ENCODE measurements around the gene RNF167. TPM values are rescaled to one million over a fixed set of nuclear protein-coding genes. Genes with fewer than 3 reads are reported as not detected.

The RNF167 gene
- total RNA-seq, 1 experiment from 2014 or later, result 87.6 TPM

- H3K4me3 ChIP-seq (ENCODE audit: insufficient read depth, low read depth, low read length), result peak within 1 kb of the TSS; percentile 87
- H3K27me3 ChIP-seq (ENCODE audit: control insufficient read depth, insufficient read depth, low read length), result peaks cover 4% of the 10 kb centered on the region; the same call in 1 of the 2 replicates
- peak; percentile 98 for DNase-seq
- peaks cover 4% of the 10 kb centered on the region for H3K36me3 ChIP-seq (replicated peaks; ENCODE audit: control insufficient read depth, insufficient read depth, low read length)
Observed at GRCh38 chr17:4967539-4968485, 27.7 kb downstream of the RNF167 start, which contains the start of gene SPAG7. Gene SPAG7 (minus strand): TSS chr17:4967817. CDS start chr17:4967804, 13 bp downstream.

GRCh38 chr17:4968486-4969046 is 28.5 kb downstream of the RNF167 start:
- peaks cover 4% of the 10 kb centered on the region for H3K36me3 ChIP-seq (replicated peaks; ENCODE audit: control insufficient read depth, insufficient read depth, low read length)
- peak; percentile 78 for DNase-seq
- peak overlapping the region; percentile 87 for H3K4me3 ChIP-seq (ENCODE audit: insufficient read depth, low read depth, low read length)
- peaks cover 10% of the 10 kb centered on the region; the same call in 1 of the 2 replicates for H3K27me3 ChIP-seq (ENCODE audit: control insufficient read depth, insufficient read depth, low read length)

GRCh38 chr17:4969047-4969550 is 29.0 kb downstream of the RNF167 start:
- Histone ChIP-seq H3K36me3 (replicated peaks; ENCODE audit: control insufficient read depth, insufficient read depth, low read length) (peaks cover 4% of the 10 kb centered on the region), H3K27me3 (ENCODE audit: control insufficient read depth, insufficient read depth, low read length) (peaks cover 14% of the 10 kb centered on the region; the same call in 1 of the 2 replicates)
- peak; percentile 66 for DNase-seq

GRCh38 chr17:4969551-4970173 is 29.6 kb downstream of the RNF167 start:
- peaks cover 19% of the 10 kb centered on the region; the same call in 1 of the 2 replicates for H3K27me3 ChIP-seq (ENCODE audit: control insufficient read depth, insufficient read depth, low read length)
- H3K4me3 ChIP-seq (ENCODE audit: insufficient read depth, low read depth, low read length), result peak overlapping the region; percentile 87; the same call in 1 of the 2 replicates
- no peak for DNase-seq
- peaks cover 4% of the 10 kb centered on the region for H3K36me3 ChIP-seq (replicated peaks; ENCODE audit: control insufficient read depth, insufficient read depth, low read length)

More at GRCh38 chr17:4969047-4969550, 29.0 kb downstream of the RNF167 start:
- H3K4me3 ChIP-seq (ENCODE audit: insufficient read depth, low read depth, low read length), result peak overlapping the region; percentile 87

- H3K27me3 ChIP-seq (ENCODE audit: control insufficient read depth, insufficient read depth, low read length), result peaks cover 22% of the 10 kb centered on the region; the same call in 1 of the 2 replicates
- no peak for DNase-seq
- peaks cover 4% of the 10 kb centered on the region for H3K36me3 ChIP-seq (replicated peaks; ENCODE audit: control insufficient read depth, insufficient read depth, low read length)
- H3K4me3 ChIP-seq (ENCODE audit: insufficient read depth, low read depth, low read length), result no peak overlapping the region
Observed at GRCh38 chr17:4970273-4970672, 30.2 kb downstream of the RNF167 start.

GRCh38 chr17:4971826-4972225 is 31.8 kb downstream of the RNF167 start:
- peaks cover 4% of the 10 kb centered on the region for H3K36me3 ChIP-seq (replicated peaks; ENCODE audit: control insufficient read depth, insufficient read depth, low read length)
- no peak overlapping the region for H3K4me3 ChIP-seq (ENCODE audit: insufficient read depth, low read depth, low read length)
- H3K27me3 ChIP-seq (ENCODE audit: control insufficient read depth, insufficient read depth, low read length), result peaks cover 22% of the 10 kb centered on the region; the same call in 1 of the 2 replicates
- no peak for DNase-seq

- Histone ChIP-seq H3K27me3 (ENCODE audit: control insufficient read depth, insufficient read depth, low read length) (peaks cover 24% of the 10 kb centered on the region; the same call in 1 of the 2 replicates), H3K4me3 (ENCODE audit: insufficient read depth, low read depth, low read length) (no peak overlapping the region), H3K36me3 (replicated peaks; ENCODE audit: control insufficient read depth, insufficient read depth, low read length) (peaks cover 4% of the 10 kb centered on the region)
- DNase-seq, result peak; percentile 61
Observed at GRCh38 chr17:4972322-4972721, 32.3 kb downstream of the RNF167 start.

GRCh38 chr17:4972752-4973151 is 32.7 kb downstream of the RNF167 start:
- Histone ChIP-seq H3K36me3 (replicated peaks; ENCODE audit: control insufficient read depth, insufficient read depth, low read length) (peaks cover 6% of the 10 kb centered on the region), H3K27me3 (ENCODE audit: control insufficient read depth, insufficient read depth, low read length) (peaks cover 25% of the 10 kb centered on the region; the same call in 1 of the 2 replicates), H3K4me3 (ENCODE audit: insufficient read depth, low read depth, low read length) (no peak overlapping the region)
- peak; percentile 83 for DNase-seq

GRCh38 chr17:4973256-4974114 is 33.4 kb downstream of the RNF167 start:
- Histone ChIP-seq H3K27me3 (ENCODE audit: control insufficient read depth, insufficient read depth, low read length) (peaks cover 30% of the 10 kb centered on the region; the same call in 1 of the 2 replicates), H3K4me3 (ENCODE audit: insufficient read depth, low read depth, low read length) (no peak overlapping the region), H3K36me3 (replicated peaks; ENCODE audit: control insufficient read depth, insufficient read depth, low read length) (peaks cover 6% of the 10 kb centered on the region)
- no peak for DNase-seq

- H3K4me3 ChIP-seq (ENCODE audit: insufficient read depth, low read depth, low read length), result no peak overlapping the region
- peaks cover 31% of the 10 kb centered on the region; the same call in 1 of the 2 replicates for H3K27me3 ChIP-seq (ENCODE audit: control insufficient read depth, insufficient read depth, low read length)
- no peak for DNase-seq
- peaks cover 6% of the 10 kb centered on the region for H3K36me3 ChIP-seq (replicated peaks; ENCODE audit: control insufficient read depth, insufficient read depth, low read length)
Observed at GRCh38 chr17:4974115-4974670, 34.1 kb downstream of the RNF167 start.

GRCh38 chr17:4978726-4979125 is 38.7 kb downstream of the RNF167 start:
- Histone ChIP-seq H3K4me3 (ENCODE audit: insufficient read depth, low read depth, low read length) (no peak overlapping the region), H3K36me3 (replicated peaks; ENCODE audit: control insufficient read depth, insufficient read depth, low read length) (peaks cover 4% of the 10 kb centered on the region), H3K27me3 (ENCODE audit: control insufficient read depth, insufficient read depth, low read length) (peaks cover 21% of the 10 kb centered on the region; the same call in 1 of the 2 replicates)
- DNase-seq, result no peak

- Histone ChIP-seq H3K36me3 (replicated peaks; ENCODE audit: control insufficient read depth, insufficient read depth, low read length) (peaks cover 4% of the 10 kb centered on the region), H3K27me3 (ENCODE audit: control insufficient read depth, insufficient read depth, low read length) (peaks cover 10% of the 10 kb centered on the region; the same call in 1 of the 2 replicates), H3K4me3 (ENCODE audit: insufficient read depth, low read depth, low read length) (no peak overlapping the region)
- peak; percentile 94 for DNase-seq
Observed at GRCh38 chr17:4980644-4981216, 40.7 kb downstream of the RNF167 start.

- H3K27me3 ChIP-seq (ENCODE audit: control insufficient read depth, insufficient read depth, low read length), result peaks cover 10% of the 10 kb centered on the region; the same call in 1 of the 2 replicates
- H3K36me3 ChIP-seq (replicated peaks; ENCODE audit: control insufficient read depth, insufficient read depth, low read length), result peaks cover 4% of the 10 kb centered on the region
- no peak overlapping the region for H3K4me3 ChIP-seq (ENCODE audit: insufficient read depth, low read depth, low read length)
- DNase-seq, result no peak
Observed at GRCh38 chr17:4982305-4982704, 42.2 kb downstream of the RNF167 start.
